HuH-7 (cell line): ENCODE measurements around the gene IL23R.
"Not testable (repeated sequence)": the region's sequence is repeated elsewhere in the genome, so short reads cannot be mapped to it uniquely, and the experiment has no call there.

ENCODE experiments used
- DNase-seq: peaks from one replicate; pipeline ENCODE4 v3.0.0; 2011; ENCODE audit warnings: low spot score

Gene IL23R

DNA sequence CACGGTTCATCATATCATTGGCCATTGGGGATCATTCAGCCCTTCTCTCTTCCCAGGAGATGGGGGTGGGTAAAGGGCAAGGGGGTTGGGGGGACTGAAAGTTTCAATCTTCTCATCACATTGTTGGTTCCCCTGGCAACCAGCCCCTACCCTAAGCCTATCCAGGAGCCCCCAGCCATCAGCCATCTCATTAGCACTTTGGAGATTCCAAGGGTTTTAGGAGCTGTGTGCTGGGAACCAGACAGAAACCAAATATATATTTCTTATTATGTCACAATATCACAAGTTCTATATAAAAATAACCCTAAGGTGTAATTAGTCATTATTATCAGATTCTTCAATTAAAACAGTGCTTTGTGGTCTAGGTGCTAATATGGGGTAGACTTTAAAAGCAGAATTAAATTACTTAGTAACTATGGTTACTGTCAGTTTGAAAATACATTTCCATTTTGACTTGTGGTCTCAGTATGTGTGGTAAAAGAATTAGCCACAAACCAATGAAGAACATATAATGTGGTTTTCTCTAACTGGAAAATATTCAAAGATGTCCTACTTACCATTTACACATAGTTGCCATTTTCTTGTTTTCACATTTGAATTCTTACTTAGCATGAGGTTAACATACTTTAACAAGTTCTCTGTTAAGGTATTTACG lies 28.1 kb downstream of the IL23R start:
- no peak for DNase-seq

DNA sequence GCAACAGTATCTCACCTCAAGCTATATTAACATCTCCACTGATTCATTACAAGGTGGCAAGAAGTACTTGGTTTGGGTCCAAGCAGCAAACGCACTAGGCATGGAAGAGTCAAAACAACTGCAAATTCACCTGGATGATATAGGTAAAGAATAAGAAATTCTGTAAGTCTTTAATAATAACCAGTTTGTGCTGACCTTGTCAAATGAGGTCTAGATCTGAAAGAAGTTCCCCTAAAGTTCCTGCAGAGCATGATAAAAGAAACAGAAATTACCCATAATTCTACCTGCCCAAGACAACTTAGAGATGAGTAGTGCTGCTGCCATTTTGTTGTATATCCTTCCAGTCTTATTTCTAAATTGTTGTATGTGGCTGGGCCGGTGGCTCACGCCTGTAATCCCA lies 34.5 kb downstream of the IL23R start:
- no peak for DNase-seq

DNA sequence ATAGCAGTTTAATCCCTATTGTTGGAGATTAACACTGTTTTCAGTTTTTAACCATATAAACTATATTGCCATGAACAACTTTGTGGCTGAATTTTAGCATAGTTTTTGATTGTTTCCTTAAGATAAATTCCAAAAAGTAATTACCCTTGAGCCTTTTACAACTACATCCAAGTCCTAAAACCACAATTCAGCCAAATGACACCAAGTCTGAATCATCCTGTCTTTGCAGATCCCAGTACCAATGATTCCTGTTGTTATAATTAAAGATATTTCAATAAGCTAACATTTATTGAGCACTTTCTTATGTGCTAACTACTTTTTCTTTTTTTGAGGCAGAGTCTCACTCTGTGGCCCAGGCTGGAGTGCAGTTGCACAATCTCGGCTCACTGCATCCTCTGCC lies 35.6 kb downstream of the IL23R start:
- no peak for DNase-seq

DNA sequence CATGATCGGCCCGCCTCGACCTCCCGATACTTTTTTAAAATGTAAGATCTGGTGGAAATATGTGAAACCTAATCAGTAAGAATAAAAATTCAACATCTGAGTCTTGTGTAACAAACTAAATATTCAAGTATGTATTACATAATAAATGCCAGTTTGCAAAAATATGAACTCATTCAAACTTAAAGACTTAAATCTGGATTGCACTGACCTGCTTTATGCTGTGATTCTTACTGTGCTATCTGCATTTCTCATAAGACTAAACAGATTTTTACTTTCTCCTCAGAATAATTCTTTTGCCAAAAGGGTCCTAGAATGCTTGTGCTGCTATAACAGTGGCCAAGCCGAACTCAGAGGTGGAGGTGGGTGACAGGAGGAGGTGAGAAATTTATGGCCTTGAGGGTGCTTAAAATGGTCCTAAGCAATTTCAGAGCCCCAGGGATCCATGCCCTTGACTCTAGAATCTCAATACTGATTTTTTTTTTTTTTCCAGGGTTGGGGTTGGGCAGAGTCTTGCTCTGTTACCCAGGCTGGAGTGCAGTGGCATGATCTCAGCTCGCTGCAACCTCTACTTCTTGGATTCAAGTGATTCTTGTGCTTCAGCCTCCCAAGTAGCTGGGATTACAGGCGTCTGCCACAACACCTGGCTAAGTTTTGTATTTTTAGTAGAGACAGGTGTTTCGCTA lies 38.2 kb downstream of the IL23R start:
- no peak for DNase-seq

DNA sequence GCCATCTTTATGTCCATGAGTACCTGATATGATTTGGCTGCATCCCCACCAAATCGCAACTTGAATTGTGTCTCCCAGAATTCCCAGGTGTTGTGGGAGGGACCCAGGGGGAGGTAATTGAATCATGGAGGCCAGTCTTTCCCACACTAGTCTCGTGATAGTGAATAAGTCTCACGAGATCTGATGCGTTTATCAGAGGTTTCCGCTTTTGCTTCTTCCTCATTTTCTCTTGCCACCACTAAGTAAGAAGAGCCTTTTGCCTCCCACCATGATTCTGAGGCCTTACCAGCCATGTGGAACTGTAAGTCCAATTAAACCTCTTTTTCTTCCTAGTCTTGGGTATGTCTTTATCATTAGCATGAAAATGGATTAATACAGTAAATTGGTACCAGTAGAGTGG lies 41.1 kb downstream of the IL23R start:
- not testable (repeated sequence) for DNase-seq

DNA sequence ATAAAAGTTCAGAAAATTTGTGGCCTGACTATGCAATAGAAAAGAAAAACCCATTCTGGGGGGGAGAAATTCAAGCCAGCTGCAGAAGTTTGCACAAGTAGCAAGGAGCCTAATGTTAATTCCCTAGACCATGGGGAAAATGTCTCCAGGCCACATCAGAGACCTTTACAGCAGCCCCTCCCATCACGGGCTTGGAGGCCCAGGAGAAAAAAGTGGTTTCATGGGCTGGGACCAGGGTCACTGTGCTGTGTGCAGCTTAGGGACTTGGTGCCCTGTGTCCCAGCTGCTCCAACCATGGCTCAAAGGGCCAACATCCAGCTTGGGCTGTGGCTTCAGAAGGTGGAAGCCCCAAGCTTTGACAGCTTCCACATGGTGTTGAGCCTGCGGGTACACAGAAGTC lies 42.0 kb downstream of the IL23R start:
- DNase-seq = no peak

DNA sequence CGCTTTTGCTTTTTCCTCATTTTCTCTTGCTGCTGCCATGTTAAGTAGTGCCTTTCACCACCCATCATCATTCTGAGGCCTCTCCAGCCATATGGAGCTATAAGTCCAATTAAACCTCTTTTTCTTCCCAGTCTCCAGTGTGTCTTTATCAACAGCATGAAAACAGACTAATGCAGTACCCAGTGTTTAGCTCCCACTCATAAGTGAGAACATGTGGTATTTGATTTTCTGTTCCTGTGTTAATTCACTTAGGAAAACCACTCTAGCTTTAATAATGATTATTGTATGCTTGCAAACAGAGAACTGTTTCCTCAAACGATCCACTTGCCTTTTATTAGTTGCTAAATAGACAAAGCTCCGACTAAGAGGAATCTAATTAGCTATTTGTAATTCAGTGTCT lies 43.3 kb downstream of the IL23R start:
- no peak for DNase-seq

DNA sequence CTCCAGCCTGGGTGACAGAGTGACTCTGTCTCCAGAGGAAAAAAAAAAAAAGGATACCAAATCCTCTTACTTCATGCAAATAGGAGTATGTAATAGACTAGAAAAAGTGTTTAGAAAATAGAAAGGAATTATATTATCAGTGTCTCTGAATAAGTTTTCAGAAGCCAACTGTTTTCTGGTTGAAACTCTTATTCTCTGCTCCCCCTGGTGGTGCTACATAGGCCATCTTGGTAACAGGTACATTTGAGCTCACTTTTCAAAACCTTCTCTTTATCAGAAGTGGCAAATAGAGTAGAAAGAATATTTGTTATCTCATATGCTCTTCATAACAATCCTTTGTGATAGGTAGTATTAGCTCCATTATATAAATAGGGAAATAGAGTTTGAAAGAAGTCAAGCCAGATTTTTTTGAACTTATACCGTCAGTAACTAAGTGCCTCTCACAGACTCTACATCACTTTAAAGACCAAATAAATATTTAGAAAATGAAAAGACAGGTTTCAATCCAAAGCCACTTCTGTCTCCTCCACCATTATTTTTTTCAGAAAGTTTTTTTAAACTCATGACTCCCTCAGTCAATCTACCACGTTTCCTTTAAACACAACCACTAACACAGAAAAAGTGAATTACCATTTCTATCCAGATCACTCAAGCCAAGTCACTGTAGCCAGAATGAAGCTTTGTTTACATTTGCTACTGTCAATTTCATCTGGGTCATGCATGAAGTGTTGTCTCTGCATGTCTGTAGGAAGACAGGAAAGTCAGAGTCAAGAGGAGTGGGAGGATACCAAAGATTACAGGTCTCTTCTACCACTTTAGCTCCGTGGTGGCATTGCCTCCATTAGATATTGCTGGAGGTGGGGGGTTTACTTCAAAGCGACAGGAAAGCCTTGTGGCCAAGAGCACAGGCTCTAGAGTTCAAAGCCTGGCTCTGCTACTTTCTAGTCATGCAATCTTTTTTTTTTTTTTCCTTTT lies 45.6 kb downstream of the IL23R start:
- DNase-seq = no peak

DNA sequence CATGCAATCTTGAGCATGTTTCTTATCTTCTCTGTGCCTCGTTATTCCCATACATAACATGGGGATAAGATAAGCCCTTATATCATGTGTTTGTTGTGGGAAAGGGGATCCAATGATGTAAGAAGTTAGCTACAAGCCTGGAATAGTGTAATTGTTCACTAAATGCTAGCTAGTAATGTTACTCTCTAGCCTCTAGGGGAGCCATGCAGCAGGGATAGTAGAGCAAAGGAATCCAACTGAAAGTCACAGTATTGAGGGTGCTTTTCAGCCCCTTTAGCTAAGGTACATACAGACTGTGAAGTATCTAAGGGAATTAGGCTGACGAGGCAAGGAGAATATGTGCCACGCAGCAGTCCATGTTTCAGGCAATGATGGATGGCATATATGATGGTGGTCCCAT lies 46.9 kb downstream of the IL23R start:
- DNase-seq = peak; percentile 25

DNA sequence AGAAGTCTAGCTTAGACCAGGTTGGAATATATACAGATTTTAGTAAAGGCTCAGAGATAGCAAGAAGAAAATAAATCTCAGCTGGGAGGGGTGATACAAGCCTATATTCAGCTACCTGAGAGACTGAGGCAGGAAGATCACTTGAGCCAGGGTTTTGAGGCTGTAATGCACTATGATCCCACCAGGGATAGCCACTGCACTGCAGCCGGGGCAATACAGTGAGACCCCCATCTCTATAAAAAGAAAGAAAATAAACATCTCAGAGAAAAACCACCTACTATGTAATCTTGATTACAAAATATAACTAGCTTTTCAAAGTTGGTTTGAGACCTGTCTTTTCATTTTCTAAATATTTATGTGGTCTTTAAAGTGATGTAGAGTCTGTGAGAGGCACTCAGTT lies 47.7 kb downstream of the IL23R start:
- DNase-seq = no peak

DNA sequence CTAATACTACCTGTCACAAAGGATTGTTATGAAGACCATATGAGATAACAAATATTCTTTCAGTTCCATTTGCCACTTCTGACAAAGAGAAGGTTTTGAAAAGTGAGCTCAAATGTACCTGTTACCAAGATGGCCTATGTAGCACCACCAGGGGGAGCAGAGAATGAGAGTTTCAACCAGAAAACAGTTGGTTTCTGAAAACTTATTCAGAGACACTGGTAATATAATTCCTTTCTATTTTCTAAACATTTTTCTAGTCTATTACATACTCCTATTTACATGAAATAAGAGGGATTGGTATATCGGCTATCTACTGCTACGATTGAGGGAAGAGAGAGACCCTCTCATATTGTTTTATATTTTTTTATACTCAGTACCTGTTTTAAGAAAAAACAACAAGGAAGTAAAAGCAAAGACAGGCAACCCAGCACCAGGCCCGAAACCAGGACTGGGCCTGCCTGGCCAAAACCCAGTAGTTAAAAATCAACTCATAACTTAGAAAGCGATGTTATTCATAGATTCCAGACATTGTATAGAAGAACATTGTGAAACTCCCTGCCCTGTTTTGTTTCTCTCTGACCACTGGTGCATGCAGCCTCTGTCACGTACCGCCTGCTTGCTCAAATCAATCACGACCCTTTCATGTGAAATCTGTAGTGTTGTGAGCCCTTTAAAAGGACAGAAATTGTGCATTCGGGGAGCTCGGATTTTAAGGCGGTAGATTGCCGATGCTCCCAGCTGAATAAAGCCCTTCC lies 48.3 kb downstream of the IL23R start:
- DNase-seq = no peak

DNA sequence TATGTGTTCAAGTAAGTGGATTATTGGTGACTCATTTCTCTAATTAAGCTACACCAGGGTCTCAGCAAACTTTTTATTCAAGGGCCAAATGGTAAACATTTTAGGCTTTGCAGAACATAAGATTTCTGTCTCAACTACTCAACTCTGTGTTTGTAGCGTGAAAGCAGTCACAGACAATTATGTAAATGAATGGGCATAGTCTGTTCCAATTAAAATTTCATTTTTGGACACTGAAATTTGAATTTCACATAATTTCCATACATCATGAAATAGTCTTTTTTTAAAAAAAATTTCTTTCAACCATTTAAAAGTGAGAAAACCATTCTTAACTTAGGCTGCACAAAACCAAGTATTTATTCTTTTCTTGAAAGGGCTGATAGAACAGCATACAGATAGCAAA lies 50.1 kb downstream of the IL23R start:
- no peak for DNase-seq

DNA sequence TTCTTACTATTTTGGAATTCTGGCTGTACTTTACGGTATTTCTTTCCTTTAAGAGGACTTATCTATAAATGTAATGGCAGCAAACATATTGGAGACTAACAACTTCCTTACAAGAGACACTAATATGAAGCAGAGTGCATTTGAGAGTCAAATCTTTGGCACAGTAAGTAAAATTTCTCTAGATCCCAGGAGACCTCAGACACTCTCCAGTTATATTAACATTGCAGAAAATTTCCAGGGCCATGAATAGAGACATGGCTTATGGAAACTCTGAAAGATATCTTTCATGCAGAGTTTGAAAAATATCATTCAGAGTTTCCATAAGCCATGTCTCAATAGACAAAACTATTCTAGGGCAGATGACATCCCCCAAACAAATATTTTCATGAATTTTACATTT lies 51.2 kb downstream of the IL23R start:
- no peak for DNase-seq

DNA sequence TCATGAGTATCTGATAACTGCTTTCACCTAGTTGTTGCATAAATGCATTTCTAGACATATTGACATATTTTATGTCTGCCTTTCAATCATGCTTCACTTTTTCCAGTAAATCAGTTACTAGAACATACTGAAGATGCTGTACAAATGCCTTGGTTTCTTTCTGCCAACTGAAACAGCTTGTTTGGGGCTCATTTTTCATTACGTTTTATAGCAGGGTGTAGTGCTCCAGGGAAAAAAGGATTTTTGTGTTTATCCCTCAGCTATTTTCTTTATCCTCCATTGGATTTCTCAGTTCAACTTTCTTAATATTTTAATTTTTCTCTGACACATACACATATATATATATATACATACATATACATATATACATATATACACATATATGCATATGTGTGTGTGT lies 51.7 kb downstream of the IL23R start:
- DNase-seq = no peak

DNA sequence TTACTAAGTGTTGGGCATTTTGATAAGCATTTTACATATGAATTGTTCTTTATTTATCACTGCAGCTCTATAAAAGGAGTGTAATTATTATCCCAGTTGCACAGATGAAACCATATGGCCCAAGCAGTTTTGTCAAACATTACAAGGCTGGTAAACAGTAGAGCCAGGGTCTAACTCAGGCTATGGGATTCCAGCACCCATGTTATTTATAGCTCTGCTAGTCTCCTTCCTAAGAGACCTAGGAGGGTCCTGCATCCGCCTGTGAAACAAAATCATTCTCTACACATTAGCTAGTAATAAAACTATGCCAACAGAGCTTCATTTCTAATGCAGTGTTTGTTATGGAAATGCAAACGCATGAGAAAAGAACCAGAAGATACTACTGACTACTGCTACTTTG lies 58.6 kb downstream of the IL23R start:
- DNase-seq = no peak

DNA sequence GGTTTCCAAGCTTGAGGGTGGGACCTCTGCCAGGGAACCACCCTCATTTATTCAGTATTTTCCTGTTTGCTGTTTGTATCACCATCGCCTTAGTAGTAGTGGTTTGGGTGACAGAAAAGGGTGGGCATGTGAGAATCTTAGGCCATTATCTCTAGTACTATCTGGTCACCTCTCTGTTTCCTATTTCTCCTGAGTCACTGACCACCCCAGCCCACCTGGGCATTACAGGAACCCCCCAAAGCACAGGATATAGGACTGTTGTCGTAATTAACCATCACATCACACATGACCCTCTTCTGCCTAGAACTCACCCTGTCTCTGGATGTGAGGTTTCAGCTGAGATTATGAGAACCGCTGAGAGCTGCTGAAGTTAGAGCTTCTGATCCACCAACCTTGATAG lies 60.4 kb downstream of the IL23R start:
- no peak for DNase-seq

DNA sequence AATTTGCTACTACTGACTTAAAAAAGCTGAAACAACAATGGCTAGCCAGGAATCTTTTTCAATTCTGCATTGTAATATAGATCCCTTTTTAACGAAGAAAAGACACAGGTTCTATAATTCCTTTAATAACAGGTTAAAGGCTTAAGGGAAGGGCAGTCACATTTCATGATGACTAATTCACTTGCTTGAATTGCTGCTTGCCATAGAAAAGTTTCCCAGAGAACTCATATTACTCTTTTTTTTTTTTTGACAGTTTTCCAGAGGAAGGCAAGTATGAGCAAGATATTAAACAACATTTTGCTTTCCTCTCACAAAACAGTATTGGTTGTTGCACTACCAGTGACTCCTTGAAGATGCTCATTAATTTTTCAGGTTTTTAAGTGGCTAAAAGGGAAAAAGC lies 60.9 kb downstream of the IL23R start:
- no peak for DNase-seq

DNA sequence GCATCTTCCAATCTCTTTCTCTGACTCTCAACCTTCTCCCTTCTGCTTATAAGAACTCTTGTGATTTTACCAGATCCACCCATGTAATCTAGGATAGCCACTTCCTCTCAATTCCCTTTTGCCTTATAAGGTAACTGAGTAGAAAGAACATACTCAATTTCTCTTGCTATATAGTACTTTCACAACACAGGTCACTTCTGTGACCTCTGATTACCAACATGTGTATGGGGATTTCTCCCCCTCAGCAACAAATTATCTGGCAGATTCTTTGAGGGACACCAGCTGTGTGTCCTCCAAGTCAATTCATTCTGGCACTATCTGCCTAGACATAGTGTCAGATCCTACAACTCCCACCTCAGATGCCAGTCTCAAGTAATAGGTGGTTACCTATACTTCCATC lies 62.5 kb downstream of the IL23R start:
- DNase-seq = no peak

DNA sequence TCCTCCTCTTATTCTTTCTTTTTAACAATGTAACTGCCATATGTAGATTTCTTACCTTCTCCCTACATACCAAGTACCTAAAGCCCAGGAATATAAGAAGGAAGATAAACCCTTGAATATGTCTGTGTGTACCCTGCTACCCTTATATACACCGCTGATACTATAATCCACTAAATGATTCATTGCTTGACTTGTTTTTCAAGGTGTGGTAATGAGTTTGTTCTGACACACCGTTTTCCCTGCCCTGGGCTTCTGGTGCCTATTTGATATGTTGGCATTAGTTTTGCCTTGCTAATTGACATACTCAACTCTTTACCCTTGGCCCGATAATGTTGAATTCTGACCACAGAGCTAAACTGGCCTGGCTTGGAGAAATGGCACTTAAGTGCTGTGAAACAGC lies 64.3 kb downstream of the IL23R start:
- no peak for DNase-seq

DNA sequence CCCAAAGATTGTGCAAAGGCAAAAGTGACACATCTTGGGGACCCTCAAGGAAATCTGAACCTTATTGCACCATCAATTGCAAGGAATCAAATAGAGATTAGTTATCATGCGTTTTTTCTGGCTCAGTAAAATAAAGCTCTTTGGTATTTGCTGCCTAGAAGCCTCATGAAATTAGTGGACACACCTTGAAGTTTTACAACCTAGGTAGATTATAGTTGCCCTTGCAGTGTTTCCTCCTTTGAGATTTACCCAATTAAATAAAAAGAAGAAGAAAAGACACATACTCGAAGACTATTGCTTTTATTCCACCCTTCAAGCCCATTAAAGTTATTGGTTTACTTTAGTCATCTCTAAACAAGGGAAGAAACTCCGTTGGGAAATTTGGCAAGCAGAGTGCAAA lies 70.0 kb downstream of the IL23R start:
- DNase-seq = no peak

DNA sequence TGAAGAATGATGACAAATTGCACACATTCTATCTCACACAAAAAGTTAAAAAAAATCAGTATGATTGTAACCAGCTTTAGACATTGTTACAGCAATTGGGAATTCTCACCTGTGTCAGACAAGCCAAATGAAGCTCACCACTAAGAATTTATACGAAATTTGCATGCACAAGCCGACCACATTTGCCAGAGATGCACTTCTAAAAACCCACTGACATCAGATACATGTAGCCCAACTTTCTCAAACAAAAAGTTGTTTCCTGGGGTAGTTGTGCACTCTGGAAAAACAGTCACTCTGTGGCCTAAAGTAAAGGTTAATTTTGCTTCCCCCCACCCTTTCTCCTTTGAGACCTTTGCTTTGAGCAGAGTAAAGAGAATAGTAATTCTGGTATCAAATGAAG lies 73.5 kb downstream of the IL23R start:
- no peak for DNase-seq

DNA sequence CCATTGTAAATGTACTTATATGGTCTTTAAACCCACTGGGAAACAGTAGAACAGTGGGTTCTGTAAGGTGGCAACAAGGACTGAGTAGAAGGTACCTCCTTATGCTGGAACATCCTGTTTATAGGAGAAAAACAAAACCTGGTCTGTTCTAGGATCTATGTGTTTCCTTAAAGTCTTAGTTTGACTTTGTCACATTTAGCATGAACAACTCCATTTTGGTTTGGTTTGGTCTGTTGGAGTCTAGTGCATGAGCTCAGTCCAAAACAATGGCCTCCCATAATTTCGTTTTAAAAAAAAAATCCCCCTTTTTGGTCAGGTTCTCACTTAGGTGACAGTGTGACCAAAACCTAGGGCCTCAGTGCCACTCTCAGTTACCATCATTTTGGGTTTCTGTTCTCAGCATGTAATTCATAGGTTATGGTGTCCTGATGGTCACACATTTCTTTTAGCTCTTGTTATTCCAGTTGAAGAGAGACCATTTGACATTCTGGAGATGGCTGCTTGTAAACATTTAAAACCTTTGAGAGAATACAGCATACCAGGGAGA lies 75.0 kb downstream of the IL23R start:
- DNase-seq = no peak
